Skin of body (tissue), 2 donors: ENCODE measurements around the gene PAPSS2. TPM values are rescaled to one million over a fixed set of nuclear protein-coding genes. Genes with fewer than 3 reads are reported as not detected.
"Not testable (repeated sequence)": the region's sequence is repeated elsewhere in the genome, so short reads cannot be mapped to it uniquely, and the experiment has no call there.

Experiments used
- DNase-seq: peaks from one replicate; lab custom pipeline; 2025; lab: John Stamatoyannopoulos, UW
- total RNA-seq: library from RNA; depleted of rRNA; stranded (reverse); fragments of >200 nt; gene quantifications from one replicate; pipeline ENCODE4 v1.2.3, GENCODE V29; 2014

The PAPSS2 gene
- total RNA-seq, 1 donor from 2014 or later = 7.2 TPM

DNA sequence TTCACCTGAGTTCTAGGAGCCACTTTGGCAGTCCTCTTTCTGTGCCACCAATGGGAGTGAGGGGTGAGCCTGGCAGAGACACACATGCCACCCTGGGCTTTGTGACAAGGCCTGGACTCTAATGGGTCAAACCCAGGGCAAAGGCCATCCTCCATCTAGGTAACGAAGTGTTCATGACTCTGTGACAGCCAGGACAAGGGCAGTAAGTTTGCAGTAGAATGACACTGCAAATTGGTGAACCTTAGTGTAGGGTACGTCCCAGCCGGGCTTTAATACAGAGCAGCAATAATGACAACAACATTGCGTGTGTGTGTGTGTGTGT, 43.3 kb downstream of the PAPSS2 start:
- DNase-seq = no peak

- DNase-seq = peak; percentile 24
Measured at GRCh38 chr10:87703771-87704170, 44.1 kb downstream of the PAPSS2 start.

DNA sequence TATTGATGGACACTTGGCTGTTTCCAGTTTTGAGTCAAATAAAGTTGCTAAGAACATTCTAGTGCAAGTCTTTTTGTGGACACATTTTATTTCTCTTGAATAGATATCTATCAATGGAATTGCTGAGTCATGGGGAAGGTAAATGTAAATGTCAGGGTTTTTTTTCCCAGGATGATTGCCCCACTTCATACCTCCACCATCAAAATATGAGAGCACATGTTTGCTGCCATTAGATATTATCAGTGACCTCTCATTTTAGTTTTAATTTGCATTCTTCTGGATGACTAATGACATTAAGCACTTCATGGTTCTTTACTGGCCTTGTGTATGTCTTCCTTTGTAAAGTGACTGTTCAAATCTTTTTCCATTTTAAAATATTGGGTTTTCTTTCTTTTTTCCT, 45.7 kb downstream of the PAPSS2 start:
- DNase-seq = no peak

GRCh38 chr10:87706731-87707130, 47.1 kb downstream of the PAPSS2 start:
- no peak for DNase-seq

GRCh38 chr10:87707254-87707653, 47.6 kb downstream of the PAPSS2 start:
- DNase-seq = no peak

DNA sequence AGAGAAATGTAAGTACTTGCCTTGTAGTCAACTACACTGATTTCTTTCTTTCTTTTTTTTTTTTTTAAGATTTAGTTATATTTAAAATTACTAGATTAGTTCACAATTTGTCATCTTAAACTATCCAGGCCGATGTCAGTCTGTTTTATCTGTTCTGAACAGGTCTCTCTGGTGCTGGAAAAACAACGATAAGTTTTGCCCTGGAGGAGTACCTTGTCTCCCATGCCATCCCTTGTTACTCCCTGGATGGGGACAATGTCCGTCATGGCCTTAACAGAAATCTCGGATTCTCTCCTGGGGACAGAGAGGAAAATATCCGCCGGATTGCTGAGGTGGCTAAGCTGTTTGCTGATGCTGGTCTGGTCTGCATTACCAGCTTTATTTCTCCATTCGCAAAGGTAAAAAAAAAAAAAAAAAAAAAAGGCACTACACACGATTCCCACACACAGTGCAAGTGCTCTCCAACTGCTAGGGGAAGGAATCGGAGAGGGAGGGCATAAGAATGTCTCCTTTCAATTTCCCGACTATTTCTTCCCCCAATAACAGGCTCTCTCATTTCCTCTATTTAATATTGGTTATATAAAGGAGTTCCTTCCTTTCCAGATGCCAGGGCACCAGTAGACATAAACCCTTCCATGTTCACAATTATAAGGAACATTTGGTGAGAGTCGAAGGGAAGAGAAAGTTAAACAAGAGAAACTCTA, 53.4 kb downstream of the PAPSS2 start:
- DNase-seq = no peak

GRCh38 chr10:87713707-87714106, 54.0 kb downstream of the PAPSS2 start:
- no peak for DNase-seq

GRCh38 chr10:87715552-87716347, 56.1 kb downstream of the PAPSS2 start:
- no peak for DNase-seq

- no peak for DNase-seq
Measured at GRCh38 chr10:87716348-87716670, 56.6 kb downstream of the PAPSS2 start.

DNA sequence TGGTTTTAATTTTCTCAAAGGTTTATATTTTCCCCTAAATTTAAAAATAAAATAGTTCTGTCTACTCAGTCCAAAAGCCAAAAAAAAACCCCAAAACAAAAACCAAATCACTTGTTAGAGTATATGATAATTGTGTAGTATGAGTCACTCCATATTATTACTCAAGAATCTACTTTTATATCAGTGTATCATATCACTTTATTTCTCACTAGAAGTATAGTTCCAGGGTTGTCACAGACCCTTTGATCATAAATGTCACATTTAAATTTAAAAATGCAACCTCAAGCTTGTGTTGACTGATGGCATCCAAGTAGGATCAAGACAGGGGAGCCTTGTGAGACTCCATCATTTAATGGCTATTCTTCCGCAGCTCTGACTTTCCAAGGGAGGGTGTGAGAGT, 61.0 kb downstream of the PAPSS2 start:
- DNase-seq = no peak

- DNase-seq = no peak
Measured at GRCh38 chr10:87721781-87722180, 62.1 kb downstream of the PAPSS2 start.

GRCh38 chr10:87722716-87723115, 63.0 kb downstream of the PAPSS2 start:
- no peak for DNase-seq

DNA sequence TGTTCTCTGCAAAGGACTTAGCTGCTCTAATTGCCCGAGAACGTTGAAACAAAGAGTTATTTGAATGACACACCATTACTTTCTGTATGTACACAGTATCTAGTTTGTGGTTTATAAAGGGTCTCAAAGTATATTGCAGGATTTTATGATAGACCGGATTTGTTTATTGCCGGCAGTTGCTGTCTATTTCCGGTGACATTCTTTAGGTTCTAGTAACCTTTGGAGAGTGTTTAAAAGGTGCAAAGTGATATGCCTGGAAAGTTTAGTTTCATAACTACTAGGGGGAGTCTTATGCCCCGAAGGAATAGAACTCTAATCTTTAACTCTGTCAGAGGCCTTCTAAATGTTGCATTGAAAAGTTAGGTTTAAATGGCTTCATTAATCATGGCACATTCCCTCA, 63.8 kb downstream of the PAPSS2 start:
- DNase-seq = no peak

- no peak for DNase-seq
Measured at GRCh38 chr10:87724789-87725188, 65.1 kb downstream of the PAPSS2 start.

GRCh38 chr10:87729940-87730339, 70.3 kb downstream of the PAPSS2 start:
- no peak for DNase-seq

GRCh38 chr10:87733081-87733480, 73.4 kb downstream of the PAPSS2 start:
- DNase-seq = no peak

DNA sequence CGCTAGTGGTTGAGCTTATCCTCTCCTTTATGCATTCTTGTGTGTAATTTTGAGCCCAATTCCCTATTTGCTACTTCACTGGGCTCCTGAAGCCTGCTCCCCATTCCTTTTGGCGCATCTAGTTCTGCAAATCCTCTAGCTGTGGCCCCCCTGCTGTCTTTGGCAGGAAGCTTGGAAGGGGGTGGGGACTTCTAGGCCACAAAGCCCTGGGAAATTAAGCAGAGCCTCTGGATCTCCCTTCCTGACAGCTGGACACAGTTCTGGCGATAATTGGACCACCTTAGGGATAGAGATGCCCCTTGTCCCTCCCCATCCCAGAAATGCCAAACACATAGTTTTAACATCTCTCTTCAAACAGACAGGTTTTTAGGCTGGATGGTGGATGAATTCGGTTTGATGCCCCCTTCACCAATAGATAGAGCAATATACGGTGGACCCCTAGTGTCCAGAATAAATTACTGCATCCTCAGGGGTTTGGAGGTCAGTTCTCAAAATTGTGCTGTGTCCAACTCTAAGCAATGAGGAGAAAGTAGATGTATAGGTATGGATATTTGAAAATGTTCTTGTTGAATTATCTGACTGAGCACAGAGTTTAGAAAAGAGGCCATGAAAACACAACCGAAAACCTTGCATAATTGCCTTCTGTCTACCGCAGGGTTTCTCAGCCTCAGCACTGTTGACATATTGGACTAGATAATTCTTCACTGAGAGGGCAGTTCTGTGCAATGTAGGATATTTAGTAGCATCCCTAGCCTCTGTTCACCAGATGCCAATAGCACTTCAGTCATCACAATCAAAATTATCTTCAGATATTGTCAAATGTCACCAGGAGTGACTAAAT, 75.5 kb downstream of the PAPSS2 start:
- DNase-seq = peak; percentile 40

GRCh38 chr10:87738253-87738652, 78.6 kb downstream of the PAPSS2 start:
- not testable (repeated sequence) for DNase-seq

DNA sequence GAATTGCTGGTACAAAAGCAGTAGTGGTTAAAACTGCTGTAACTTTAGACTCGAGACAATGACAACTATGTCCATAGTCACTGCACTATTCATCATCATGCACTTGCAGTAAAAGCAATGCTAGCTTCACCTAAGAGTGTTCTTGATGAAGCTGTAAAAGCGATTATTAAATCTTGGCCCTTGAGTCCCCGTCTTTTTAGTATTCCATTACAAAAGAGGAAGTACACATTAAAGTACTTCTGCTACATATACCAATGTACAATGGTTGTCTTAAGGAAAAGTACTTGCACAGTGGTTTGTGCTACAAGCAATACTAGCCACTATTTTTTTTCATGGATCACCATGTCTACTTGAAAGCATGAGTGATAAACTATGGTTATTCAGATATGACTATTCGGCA, 80.0 kb downstream of the PAPSS2 start:
- DNase-seq = no peak

DNA sequence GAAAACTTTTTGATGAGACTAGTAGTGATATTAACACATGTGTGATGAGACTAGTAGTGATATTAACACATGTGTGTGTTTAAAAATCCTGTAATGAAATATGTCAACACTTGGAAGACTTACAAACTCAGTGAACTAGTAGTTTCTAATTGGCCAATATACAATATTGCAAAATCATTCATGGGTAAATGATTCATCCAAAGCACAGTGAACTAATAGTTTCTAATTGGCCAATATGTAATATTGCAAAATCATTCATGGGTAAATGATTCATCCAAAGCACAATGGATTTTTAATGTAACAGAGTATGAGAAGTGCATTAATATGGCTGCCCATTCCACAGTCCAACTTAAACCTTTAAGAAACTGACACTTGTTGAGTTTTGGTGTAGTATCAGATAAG, 80.6 kb downstream of the PAPSS2 start:
- no peak for DNase-seq

DNA sequence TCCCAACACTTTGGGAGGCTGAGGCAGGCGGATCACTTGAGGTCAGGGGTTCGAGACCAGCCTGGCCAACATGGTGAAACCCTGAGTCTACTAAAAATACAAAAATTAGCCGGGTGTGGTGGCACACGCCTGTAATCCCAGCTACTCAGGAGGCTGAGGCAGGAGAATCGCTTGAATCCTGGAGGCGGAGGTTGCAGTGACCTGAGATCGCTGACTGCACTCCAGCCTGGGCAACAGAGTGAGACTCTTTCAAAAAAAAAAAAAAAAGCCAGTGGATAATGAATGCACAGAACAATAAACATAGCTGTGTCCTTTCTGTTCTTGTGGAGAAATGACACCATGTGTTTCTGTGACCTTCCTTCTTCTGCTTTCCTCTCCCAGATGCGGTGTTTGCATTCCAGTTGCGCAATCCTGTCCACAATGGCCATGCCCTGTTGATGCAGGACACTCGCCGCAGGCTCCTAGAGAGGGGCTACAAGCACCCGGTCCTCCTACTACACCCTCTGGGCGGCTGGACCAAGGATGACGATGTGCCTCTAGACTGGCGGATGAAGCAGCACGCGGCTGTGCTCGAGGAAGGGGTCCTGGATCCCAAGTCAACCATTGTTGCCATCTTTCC, 83.4 kb downstream of the PAPSS2 start:
- DNase-seq = not testable (repeated sequence)

- DNase-seq = no peak
Measured at GRCh38 chr10:87744606-87745005, 84.9 kb downstream of the PAPSS2 start.
